Ishikawa (cell line): Measurements from ENCODE around the gene INO80.

ENCODE experiments used
- CEBPB ChIP-seq: IDR thresholded peaks from 2 replicates; pipeline ENCODE4 v1.6.1; 2012
- CREB1 ChIP-seq: IDR thresholded peaks from 2 replicates; pipeline ENCODE4 v1.6.1; 2012; ENCODE audit warnings: low read depth
- EGR1 ChIP-seq: IDR thresholded peaks from 2 replicates; pipeline ENCODE4 v1.6.1; 2012
- EP300 ChIP-seq: IDR thresholded peaks from 2 replicates; pipeline ENCODE4 v1.6.1; 2012; ENCODE audit warnings: borderline replicate concordance
- FOXM1 ChIP-seq: IDR thresholded peaks from 2 replicates; pipeline ENCODE4 v1.6.1; 2012; ENCODE audit warnings: low read depth, borderline replicate concordance
- MAX ChIP-seq: IDR thresholded peaks from 2 replicates; pipeline ENCODE4 v1.6.1; 2012
- RAD21 ChIP-seq: IDR thresholded peaks from 2 replicates; pipeline ENCODE4 v1.6.1; 2012; ENCODE audit warnings: low read depth
- REST ChIP-seq: IDR thresholded peaks from 2 replicates; pipeline ENCODE4 v1.6.1; 2012; ENCODE audit warnings: low read depth, mild to moderate bottlenecking
- TAF1 ChIP-seq: IDR thresholded peaks from 2 replicates; pipeline ENCODE4 v1.6.1; 2012; ENCODE audit warnings: low read depth, mild to moderate bottlenecking
- TCF12 ChIP-seq: IDR thresholded peaks from 2 replicates; pipeline ENCODE4 v1.6.1; 2012; ENCODE audit warnings: low read depth

GRCh38 chr15:41024131-41024530 is 91.9 kb downstream of the INO80 start:
- TF ChIP-seq CREB1 = no peak
- TF ChIP-seq MAX = no peak
- TF ChIP-seq CEBPB = no peak
- TF ChIP-seq EP300 = no peak
- TF ChIP-seq FOXM1 = no peak
- TF ChIP-seq TCF12 = no peak
- TF ChIP-seq RAD21 = no peak
- no peak for TF ChIP-seq TAF1
- TF ChIP-seq REST = no peak
- no peak for TF ChIP-seq EGR1
